ENCODE measurements around the gene TRAF3.

- TF ChIP-seq, protein P1, sequence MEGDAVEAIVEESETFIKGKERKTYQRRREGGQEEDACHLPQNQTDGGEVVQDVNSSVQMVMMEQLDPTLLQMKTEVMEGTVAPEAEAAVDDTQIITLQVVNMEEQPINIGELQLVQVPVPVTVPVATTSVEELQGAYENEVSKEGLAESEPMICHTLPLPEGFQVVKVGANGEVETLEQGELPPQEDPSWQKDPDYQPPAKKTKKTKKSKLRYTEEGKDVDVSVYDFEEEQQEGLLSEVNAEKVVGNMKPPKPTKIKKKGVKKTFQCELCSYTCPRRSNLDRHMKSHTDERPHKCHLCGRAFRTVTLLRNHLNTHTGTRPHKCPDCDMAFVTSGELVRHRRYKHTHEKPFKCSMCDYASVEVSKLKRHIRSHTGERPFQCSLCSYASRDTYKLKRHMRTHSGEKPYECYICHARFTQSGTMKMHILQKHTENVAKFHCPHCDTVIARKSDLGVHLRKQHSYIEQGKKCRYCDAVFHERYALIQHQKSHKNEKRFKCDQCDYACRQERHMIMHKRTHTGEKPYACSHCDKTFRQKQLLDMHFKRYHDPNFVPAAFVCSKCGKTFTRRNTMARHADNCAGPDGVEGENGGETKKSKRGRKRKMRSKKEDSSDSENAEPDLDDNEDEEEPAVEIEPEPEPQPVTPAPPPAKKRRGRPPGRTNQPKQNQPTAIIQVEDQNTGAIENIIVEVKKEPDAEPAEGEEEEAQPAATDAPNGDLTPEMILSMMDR (IDR thresholded peaks at IDR 0.05; ENCODE audit: borderline replicate concordance, extremely low read depth, low read length, poor library complexity, severe bottlenecking) = no peak
- TF ChIP-seq EZH2 (IDR thresholded peaks at IDR 0.05; ENCODE audit: borderline replicate concordance, low read depth, low read length, severe bottlenecking) = no peak
Observed at GRCh38 chr14:102862154-102862773, 85.0 kb downstream of the TRAF3 start.

Measured in DND-41 (cell line).